C4-2B (cell line): ENCODE measurements around the gene F3.
A peak's percentile ranks its signal among the peaks of the same experiment; 100 is the strongest.

Experiments
- H3K27ac ChIP-seq: fragments of 450-650 bp; 2 replicates; pipeline ENCODE4 v1.5.1; 2017
- CTCF ChIP-seq: fragments of 450-650 bp; conservative IDR thresholded peaks from 2 replicates; pipeline ENCODE4 v1.5.1; 2017; ENCODE audit warnings: mild to moderate bottlenecking
- ZFX ChIP-seq: fragments of 450-650 bp; IDR thresholded peaks from 2 replicates; pipeline ENCODE4 v1.6.1; 2017

Gene F3

GRCh38 chr1:94532077-94532476, 9.5 kb downstream of the F3 start:
- TF ChIP-seq ZFX (no peak), CTCF (peak; percentile 64)
- H3K27ac ChIP-seq = no peak overlapping the region

GRCh38 chr1:94531664-94532063, 9.9 kb downstream of the F3 start:
- no peak for TF ChIP-seq CTCF
- no peak for TF ChIP-seq ZFX
- H3K27ac ChIP-seq = no peak overlapping the region

GRCh38 chr1:94530373-94530878, 11.1 kb downstream of the F3 start:
- TF ChIP-seq ZFX (no peak), CTCF (no peak)
- no peak overlapping the region for H3K27ac ChIP-seq

- TF ChIP-seq CTCF = no peak
- no peak for TF ChIP-seq ZFX
- no peak overlapping the region for H3K27ac ChIP-seq
These were observed 12.1 kb downstream of the F3 start for GRCh38 chr1:94529416-94529815.

- TF ChIP-seq ZFX = no peak
- TF ChIP-seq CTCF = no peak
- H3K27ac ChIP-seq = no peak overlapping the region
These were observed 12.7 kb downstream of the F3 start for GRCh38 chr1:94528826-94529225.

- no peak; the same call in none of the 2 replicates for TF ChIP-seq CTCF
- no peak for TF ChIP-seq ZFX
- H3K27ac ChIP-seq = no peak overlapping the region
These were observed 13.3 kb downstream of the F3 start for GRCh38 chr1:94528299-94528698.

- H3K27ac ChIP-seq = no peak overlapping the region
- TF ChIP-seq CTCF (0 out of 2 replicates have a peak, but pooled peaks have one; percentile 10), ZFX (no peak)
These were observed 14.0 kb downstream of the F3 start for GRCh38 chr1:94527447-94528031.
